NCI-H2227 (cell line): ENCODE measurements around the gene SLC12A3.
A peak's percentile ranks its signal among the peaks of the same experiment; 100 is the strongest.

ENCODE experiments used
- DNase-seq: peaks from one replicate; lab custom pipeline; 2025; ENCODE audit not compliant: unreplicated experiment; lab: John Stamatoyannopoulos, UW

The SLC12A3 gene, protein sequence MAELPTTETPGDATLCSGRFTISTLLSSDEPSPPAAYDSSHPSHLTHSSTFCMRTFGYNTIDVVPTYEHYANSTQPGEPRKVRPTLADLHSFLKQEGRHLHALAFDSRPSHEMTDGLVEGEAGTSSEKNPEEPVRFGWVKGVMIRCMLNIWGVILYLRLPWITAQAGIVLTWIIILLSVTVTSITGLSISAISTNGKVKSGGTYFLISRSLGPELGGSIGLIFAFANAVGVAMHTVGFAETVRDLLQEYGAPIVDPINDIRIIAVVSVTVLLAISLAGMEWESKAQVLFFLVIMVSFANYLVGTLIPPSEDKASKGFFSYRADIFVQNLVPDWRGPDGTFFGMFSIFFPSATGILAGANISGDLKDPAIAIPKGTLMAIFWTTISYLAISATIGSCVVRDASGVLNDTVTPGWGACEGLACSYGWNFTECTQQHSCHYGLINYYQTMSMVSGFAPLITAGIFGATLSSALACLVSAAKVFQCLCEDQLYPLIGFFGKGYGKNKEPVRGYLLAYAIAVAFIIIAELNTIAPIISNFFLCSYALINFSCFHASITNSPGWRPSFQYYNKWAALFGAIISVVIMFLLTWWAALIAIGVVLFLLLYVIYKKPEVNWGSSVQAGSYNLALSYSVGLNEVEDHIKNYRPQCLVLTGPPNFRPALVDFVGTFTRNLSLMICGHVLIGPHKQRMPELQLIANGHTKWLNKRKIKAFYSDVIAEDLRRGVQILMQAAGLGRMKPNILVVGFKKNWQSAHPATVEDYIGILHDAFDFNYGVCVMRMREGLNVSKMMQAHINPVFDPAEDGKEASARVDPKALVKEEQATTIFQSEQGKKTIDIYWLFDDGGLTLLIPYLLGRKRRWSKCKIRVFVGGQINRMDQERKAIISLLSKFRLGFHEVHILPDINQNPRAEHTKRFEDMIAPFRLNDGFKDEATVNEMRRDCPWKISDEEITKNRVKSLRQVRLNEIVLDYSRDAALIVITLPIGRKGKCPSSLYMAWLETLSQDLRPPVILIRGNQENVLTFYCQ

DNA sequence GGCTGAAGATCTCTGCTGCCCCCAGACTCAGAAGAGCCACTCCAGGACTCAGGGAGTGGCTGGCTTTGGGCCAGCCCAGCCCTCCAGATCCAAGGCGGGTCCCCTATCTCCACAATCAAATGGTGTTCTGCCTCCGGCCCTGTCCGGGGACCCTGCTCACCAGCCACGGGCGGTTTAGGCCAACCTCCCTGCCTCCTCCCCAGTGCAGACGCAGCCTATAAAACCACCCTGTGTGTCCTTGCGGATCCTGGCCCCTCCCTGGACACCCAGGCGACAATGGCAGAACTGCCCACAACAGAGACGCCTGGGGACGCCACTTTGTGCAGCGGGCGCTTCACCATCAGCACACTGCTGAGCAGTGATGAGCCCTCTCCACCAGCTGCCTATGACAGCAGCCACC is at the start of gene SLC12A3:
SLC12A3 (plus strand) TSS at position 248 of the 400 bp plus-strand sequence; CDS start at position 277, 29 bp downstream.
- DNase-seq = no peak

DNA sequence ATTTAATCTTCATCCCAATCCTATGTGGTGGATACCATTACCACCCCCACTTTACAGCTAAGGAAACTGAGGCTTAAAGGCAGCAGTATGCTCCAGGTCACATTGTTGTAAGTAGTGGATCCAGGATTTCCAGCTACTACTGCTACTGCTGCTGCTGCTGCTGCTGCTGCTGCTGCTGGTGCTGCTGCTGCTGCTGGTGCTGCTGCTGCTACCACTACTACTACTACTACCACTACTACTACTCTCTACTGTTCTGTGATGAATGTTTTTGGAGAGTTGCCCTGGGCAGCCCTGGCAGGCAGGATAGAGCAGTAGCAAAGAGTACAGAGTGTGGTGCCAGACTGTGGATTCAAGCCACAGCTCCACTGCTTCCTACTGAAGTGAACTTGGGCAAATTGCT is 49.3 kb upstream of the SLC12A3 start:
- DNase-seq = no peak

- DNase-seq = no peak
These were observed 48.0 kb upstream of the SLC12A3 start for GRCh38 chr16:56817056-56817455.

DNA sequence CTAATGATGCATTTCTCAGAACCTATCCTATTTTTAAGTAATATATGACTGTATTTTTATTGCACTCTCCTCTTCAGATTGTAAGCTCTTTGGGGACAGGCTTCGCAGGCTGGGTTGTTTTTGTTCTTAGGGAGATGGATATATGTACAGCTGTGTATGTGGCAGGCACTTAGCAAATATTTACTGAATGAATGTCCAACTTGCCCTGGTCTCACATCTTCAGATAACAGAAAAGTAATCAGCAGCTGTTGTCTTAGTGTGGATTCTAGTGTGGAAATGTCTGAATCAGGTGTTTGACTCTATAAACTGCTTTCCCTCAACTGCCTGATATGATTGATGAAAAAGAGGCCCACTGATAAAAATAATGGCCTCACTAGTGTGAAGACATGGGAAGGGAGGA is 47.1 kb upstream of the SLC12A3 start:
- DNase-seq = no peak

DNA sequence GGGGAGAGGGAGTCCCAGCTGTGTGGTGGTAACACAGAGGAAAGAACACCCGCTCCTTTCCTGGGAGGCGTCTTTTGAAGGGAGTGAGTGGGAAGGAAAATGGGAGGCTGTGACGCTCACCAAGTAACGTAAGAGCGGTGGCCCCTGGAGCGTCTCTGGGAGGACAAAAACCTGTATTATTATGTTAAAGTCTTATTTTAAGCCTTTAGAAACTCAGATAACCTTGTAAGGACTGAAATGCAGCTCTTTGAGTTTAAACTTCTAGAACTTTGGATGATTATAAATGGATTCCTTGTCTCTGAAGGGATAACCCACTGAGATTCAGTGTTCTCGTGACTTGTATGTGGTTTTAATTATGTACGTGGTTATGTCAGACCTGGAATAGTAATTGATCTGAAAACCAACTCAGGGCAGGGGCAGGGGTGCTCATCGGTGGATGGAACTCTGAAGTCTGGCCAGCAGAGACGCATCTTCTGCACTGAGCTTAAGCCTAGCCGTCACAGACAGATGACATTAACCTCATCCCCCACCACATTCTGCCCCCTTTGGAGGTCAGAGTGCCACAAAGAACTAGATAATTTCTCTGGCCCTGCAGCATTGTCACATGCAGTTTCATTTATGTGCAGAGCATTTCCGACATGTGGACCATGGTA is 41.8 kb upstream of the SLC12A3 start:
- DNase-seq = no peak

DNA sequence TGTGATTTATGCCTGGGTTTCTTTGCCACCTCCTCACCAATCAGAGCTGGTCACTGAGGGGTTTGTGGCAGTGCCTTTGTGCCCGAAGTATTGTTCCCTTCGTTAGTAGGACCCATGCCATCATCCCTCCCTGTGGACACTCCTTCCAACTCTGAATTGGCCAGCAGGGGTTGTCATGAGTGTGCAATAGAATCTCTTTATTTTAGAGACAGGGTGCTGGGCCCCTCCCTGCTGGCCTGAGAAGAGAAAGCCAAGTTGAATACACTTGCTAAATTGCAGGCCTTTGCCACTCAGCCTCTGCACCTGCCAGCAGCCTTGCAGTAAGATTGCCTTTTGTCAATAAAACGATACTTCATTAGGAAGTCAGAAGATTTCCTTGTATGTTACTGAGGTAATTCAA is 40.7 kb upstream of the SLC12A3 start:
- DNase-seq = peak; percentile 38

DNA sequence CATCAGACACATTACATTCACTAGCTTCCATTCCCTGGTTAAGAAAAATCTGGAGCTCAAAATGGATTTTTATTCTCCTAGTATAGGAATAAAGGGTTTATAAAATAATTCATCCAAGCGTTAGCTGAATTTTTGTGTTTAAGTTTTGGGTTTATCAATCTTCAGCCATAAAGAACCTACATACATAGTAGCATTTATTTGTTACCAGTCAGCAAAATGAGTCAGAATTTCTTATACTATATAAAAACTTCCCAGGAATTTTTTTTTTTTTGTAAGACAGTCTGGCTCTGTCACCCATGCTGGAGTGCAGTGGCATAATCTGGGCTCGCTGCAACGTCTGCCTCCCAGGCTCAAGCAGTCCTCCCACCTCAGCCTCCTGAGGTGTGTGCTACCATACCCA is 40.2 kb upstream of the SLC12A3 start:
- no peak for DNase-seq

DNA sequence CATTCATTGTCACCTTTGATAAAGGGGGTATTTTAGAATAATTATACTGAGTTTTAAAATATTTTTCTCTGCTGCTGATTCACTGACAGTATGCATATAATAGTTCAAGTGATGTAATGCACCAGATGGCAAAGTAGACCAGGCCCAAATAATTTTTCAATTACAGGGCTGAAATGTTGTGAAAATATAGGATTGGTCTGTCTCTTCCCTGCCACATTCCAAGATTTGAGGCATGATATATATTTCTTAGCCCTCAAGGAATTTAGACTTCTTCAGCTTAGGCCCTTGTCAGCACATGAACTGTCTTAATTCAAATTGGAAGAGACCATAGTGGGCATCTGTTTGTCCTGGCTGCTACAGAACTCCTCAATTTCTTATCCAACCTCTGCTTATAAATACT is 39.2 kb upstream of the SLC12A3 start:
- no peak for DNase-seq

DNA sequence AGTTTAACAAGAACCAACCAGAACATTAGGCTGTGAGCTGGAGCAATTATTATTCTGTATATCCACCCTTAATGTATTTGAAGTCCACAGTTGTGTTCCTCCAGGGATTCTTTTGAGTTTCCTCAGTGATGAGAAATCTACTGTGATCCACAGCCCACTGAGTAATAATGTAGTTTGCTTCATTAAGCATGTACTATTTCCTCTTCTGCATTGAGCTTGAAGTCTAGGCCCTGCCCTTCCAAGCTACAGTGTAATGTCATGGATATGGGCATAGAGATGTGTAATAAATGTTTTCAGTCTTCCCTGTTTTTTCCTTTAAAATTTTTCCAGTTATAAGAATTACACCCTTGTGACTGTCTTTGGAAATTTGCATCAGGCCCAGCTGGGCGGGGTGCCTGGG is 36.4 kb upstream of the SLC12A3 start:
- no peak for DNase-seq

DNA sequence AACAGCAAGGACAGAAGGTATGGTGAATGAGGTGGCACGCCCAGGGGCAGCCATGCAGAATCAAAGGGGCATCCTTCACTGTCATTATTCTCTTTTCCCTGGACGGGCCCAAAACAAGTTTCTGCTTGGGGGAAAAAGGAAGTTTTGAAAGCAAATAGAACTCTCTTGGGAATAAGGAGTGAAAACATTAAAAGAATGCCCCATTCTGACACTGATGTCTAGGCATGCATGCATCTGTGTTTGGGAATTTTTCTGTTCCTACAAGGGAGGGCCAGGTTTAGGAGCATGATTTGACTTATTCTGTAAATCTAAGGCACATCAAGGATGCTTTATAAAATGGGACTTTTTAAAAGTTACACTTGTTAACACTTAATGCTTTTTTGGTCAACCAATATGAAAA is 34.3 kb upstream of the SLC12A3 start:
- DNase-seq = no peak

DNA sequence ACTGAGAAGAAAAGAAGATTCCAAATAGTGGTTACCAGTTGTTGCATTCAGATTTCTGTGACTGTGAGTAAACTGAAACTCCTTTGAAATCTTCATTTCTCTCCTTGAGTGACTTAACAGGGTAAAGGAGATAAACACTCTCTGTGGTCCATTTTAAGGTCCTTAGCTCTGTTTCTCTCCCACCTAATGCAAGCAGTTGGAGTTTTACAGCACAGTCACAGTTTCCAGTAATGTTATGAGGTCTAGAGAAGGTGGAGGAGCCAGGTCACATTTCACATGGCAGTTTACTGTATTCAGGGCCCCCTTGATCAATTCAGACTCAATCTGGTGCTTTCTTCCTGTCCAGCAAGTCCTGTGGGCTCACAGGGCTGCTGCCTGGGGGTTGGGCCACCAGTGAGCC is 32.2 kb upstream of the SLC12A3 start:
- no peak for DNase-seq

- DNase-seq = no peak
These were observed 31.6 kb upstream of the SLC12A3 start for GRCh38 chr16:56833243-56833970.

GRCh38 chr16:56835320-56835719 is 29.7 kb upstream of the SLC12A3 start:
- DNase-seq = no peak

DNA sequence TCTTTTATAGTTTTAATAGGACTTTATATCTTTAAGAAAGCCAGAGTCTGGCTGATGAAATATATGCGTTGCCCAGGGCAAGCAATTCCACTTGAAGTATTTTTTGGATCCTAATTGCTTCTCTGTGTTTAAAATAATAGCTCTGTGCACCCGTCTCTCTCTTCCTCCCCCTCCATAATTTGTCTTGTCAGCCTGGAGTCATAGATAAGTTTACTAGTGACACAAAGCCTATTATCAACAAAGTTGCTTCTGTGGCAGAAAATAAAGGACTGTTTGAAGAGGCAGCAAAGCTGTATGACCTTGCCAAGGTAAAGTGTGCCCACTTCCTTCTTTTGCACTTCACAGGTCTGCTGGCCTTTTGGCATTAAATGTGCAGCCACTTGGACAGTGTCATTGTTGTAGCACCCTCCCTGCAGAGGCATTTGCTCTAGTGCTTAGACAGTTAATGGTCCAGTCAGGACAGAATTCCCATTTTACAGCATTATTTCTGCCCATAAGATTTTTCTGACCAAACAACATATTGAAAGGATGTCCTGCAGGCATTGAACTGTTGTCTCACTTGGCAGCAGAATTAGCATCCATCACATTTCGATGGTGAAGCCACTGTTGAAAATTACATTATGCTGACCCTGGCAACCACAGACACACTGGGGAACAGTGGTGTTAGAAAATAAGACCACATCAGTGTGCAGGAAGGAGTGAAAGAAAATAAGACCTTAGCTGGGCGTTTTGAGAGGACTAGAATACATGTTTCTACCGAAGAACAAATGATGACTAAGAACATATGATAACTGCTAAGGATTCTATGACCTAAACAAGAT is 28.4 kb upstream of the SLC12A3 start:
- no peak for DNase-seq

GRCh38 chr16:56838622-56839337 is 26.2 kb upstream of the SLC12A3 start:
- DNase-seq = no peak

DNA sequence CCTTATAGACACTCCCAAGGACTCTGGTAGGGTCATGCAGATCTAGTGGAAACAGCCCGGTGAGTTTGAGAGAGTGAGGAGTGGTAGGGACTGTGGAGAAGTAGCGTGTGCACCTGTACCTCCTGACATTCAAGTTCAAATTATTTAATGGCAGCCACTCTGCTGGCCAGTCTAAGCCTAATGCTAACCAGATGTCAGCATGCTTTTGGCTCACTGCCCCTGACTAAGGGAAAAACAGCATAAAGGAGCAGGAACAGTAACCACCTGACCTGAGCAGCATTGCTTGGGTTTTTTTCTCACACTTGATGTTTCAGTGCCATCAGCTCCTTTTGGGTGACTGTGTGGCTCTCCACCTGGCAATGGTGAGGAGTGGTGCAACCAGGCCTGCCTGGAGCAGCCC is 23.8 kb upstream of the SLC12A3 start:
- no peak for DNase-seq

DNA sequence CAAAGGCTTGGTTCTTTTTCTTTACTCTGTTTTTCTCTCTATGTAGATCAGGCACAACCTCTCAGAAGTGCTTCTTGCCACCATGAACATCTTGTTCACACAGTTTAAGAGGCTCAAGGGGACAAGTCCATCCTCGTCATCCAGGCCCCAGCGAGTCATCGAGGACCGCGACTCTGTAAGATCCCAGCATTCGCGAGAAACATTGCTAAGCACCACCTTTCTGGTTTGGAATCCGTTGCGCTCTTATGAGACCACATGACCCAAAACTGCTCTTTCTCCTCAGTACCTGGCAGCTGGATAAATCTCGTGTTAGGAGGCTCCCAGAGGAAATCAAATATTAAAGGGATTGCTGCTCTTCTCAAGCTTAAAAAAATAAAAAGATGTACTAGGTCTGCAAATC is 23.3 kb upstream of the SLC12A3 start:
- no peak for DNase-seq

DNA sequence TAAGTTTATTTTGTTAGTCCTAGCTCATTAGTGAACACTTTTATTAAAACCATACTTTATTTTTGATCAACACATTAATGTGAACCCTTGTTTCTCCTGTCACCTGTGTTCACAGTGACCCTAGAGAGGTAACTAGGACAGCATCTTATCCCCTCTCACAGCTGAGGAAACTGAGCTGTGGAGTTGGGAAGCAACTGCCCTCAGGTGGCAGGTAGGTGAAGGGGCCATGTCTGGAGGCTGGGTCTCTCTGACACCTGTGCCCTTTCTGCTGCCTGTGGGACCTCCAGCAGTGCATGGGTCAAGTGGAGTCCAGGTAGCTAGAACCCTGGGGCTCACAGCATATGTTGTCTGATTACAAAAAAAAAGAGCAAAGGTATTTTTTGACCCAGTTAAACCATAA is 22.9 kb upstream of the SLC12A3 start:
- no peak for DNase-seq

DNA sequence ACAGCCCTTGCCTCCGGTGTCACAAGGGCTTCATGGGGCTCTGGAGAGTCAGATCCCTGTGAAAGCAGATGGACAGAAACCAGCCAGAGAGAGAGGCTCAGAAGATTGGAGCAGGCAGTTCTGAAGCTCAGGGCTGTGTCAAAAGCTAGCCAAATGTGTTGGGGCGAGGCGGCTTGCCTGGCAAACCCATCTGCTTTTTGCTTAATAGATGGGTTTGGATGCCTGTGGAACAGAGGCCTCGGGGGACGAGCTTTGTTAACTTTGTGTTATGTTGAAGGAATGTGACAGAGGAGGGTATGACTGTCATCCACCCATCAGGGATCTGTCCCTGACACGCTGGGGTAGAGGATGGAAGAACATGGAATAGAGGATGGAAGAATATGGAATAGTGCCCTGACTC is 21.0 kb upstream of the SLC12A3 start:
- no peak for DNase-seq
